ENCODE results near the gene STAM2. TPM values are rescaled to one million over a fixed set of nuclear protein-coding genes. Genes with fewer than 3 reads are reported as not detected.

The STAM2 gene
- total RNA-seq, 1 experiment from 2014 or later: 21.0 TPM

DNA sequence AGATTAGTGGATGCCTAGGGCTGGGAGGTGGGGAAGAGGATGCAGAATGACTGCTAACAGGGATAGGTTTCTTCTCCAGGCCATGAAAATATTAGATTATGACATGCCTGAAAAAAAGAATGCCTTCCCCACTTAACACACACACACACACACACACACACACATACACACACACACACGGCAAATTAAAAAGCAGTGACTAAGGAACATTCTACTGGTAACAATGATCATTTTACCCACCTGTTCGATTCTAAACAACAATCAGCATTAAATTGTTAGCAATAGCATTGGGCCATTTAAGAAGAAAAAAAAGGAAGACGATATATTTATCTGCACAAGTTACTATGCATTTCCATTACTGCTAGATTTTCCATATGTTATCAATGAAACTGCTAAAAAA is 87.6 kb downstream of the STAM2 start:
- H3K36me3 ChIP-seq (ENCODE audit: low read depth, low read length): no peaks in the 10 kb centered on the region
- intact Hi-C loops (cut with micrococcal nuclease): no loop called here
- no peak overlapping the region for H3K4me3 ChIP-seq (ENCODE audit: low read length)
- H2AFZ ChIP-seq (ENCODE audit: low read length): no peak overlapping the region
- H3F3A ChIP-seq (ENCODE audit: low read length, unreplicated experiment): no peaks in the 10 kb centered on the region
- H3K4me2 ChIP-seq (ENCODE audit: low read length): no peak overlapping the region
- no peaks in the 10 kb centered on the region for H4K20me1 ChIP-seq (ENCODE audit: low read length)
- TF ChIP-seq EZH2 (IDR thresholded peaks at IDR 0.05; ENCODE audit: low read length, unreplicated experiment): no peak
- no peak for TF ChIP-seq EZH2phosphoT487 (IDR thresholded peaks at IDR 0.05; ENCODE audit: borderline replicate concordance, low read length)
- TF ChIP-seq, protein P1, sequence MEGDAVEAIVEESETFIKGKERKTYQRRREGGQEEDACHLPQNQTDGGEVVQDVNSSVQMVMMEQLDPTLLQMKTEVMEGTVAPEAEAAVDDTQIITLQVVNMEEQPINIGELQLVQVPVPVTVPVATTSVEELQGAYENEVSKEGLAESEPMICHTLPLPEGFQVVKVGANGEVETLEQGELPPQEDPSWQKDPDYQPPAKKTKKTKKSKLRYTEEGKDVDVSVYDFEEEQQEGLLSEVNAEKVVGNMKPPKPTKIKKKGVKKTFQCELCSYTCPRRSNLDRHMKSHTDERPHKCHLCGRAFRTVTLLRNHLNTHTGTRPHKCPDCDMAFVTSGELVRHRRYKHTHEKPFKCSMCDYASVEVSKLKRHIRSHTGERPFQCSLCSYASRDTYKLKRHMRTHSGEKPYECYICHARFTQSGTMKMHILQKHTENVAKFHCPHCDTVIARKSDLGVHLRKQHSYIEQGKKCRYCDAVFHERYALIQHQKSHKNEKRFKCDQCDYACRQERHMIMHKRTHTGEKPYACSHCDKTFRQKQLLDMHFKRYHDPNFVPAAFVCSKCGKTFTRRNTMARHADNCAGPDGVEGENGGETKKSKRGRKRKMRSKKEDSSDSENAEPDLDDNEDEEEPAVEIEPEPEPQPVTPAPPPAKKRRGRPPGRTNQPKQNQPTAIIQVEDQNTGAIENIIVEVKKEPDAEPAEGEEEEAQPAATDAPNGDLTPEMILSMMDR (conservative IDR thresholded peaks at IDR 0.05; ENCODE audit: low read depth, low read length): no peak
- DNase-seq (no peak), ATAC-seq (no peak)
- ChIA-PET CTCF (no interaction called here), POLR2A (ENCODE audit: unreplicated experiment) (no interaction called here)
- no peaks in the 10 kb centered on the region for H3K4me1 ChIP-seq (ENCODE audit: insufficient read depth, low read length)
- peaks cover 28% of the 10 kb centered on the region for H3K27me3 ChIP-seq (ENCODE audit: low read length)
- no peaks in the 10 kb centered on the region for H3K79me2 ChIP-seq (ENCODE audit: low read length)
- H3K9ac ChIP-seq (ENCODE audit: low read length): no peak overlapping the region
- BruUV-seq (replicated peaks): no TSS peak
- H3K9me2 ChIP-seq (replicated peaks; ENCODE audit: low read length): no peaks in the 10 kb centered on the region
- no peaks in the 10 kb centered on the region for H3K9me3 ChIP-seq (ENCODE audit: low read length)
- no peak overlapping the region for H3K27ac ChIP-seq (ENCODE audit: low read length)

DNA sequence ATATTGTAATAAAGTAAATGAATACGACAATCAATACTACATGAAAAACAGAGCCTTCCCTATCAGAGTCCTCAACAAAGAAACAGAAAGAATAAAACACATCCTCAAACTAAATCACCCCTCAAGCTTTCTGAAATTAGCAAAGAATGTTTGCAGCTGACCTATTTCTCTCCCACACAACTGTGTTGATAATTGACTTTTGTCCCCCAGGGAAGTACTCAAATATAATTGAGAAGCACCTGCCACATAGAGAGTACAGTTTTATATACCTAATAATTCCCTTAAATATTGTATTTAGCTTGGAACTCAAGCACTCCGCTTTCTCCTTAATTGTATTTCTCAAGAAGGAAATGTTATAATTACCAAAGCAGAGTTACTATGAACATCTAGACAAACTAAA is 89.3 kb downstream of the STAM2 start:
- Histone ChIP-seq H3K9ac (ENCODE audit: low read length) (no peak overlapping the region), H3K36me3 (ENCODE audit: low read depth, low read length) (no peaks in the 10 kb centered on the region), H3K4me2 (ENCODE audit: low read length) (no peak overlapping the region), H3K9me3 (ENCODE audit: low read length) (no peaks in the 10 kb centered on the region), H3K4me1 (ENCODE audit: insufficient read depth, low read length) (no peaks in the 10 kb centered on the region), H3K27ac (ENCODE audit: low read length) (no peak overlapping the region), H3K9me2 (replicated peaks; ENCODE audit: low read length) (no peaks in the 10 kb centered on the region), H3K4me3 (ENCODE audit: low read length) (no peak overlapping the region), H3K79me2 (ENCODE audit: low read length) (no peaks in the 10 kb centered on the region), H3K27me3 (ENCODE audit: low read length) (peaks cover 22% of the 10 kb centered on the region), H3F3A (ENCODE audit: low read length, unreplicated experiment) (no peaks in the 10 kb centered on the region), H4K20me1 (ENCODE audit: low read length) (no peaks in the 10 kb centered on the region), H2AFZ (ENCODE audit: low read length) (no peak overlapping the region)
- TF ChIP-seq, protein P1 (conservative IDR thresholded peaks at IDR 0.05; ENCODE audit: low read depth, low read length): no peak
- TF ChIP-seq EZH2 (IDR thresholded peaks at IDR 0.05; ENCODE audit: low read length, unreplicated experiment) (no peak), EZH2phosphoT487 (IDR thresholded peaks at IDR 0.05; ENCODE audit: borderline replicate concordance, low read length) (no peak)
- intact Hi-C loops (cut with micrococcal nuclease): no loop called here
- no peak for ATAC-seq
- BruUV-seq (replicated peaks): no TSS peak
- POLR2A ChIA-PET (ENCODE audit: unreplicated experiment): no interaction called here
- CTCF ChIA-PET: no interaction called here
- no peak for DNase-seq

GRCh38 chr2:152084076-152084475 is 91.5 kb downstream of the STAM2 start:
- CTCF ChIA-PET: no interaction called here
- no peak overlapping the region for H3K27ac ChIP-seq (ENCODE audit: low read length)

More at GRCh38 chr2:152084076-152084475, 91.5 kb downstream of the STAM2 start:
- no TSS peak for BruUV-seq (replicated peaks)
- ATAC-seq (no peak), DNase-seq (no peak)
- Histone ChIP-seq H3K36me3 (ENCODE audit: low read depth, low read length) (no peaks in the 10 kb centered on the region), H3K27me3 (ENCODE audit: low read length) (peaks cover 11% of the 10 kb centered on the region), H3K4me3 (ENCODE audit: low read length) (no peak overlapping the region), H3K79me2 (ENCODE audit: low read length) (no peaks in the 10 kb centered on the region), H2AFZ (ENCODE audit: low read length) (no peak overlapping the region), H3K4me2 (ENCODE audit: low read length) (no peak overlapping the region), H3K9ac (ENCODE audit: low read length) (no peak overlapping the region), H4K20me1 (ENCODE audit: low read length) (no peaks in the 10 kb centered on the region), H3K4me1 (ENCODE audit: insufficient read depth, low read length) (no peaks in the 10 kb centered on the region), H3K9me2 (replicated peaks; ENCODE audit: low read length) (no peaks in the 10 kb centered on the region), H3F3A (ENCODE audit: low read length, unreplicated experiment) (no peaks in the 10 kb centered on the region), H3K9me3 (ENCODE audit: low read length) (no peaks in the 10 kb centered on the region)
- TF ChIP-seq, protein P1 (conservative IDR thresholded peaks at IDR 0.05; ENCODE audit: low read depth, low read length): no peak
- TF ChIP-seq EZH2 (IDR thresholded peaks at IDR 0.05; ENCODE audit: low read length, unreplicated experiment) (no peak), EZH2phosphoT487 (IDR thresholded peaks at IDR 0.05; ENCODE audit: borderline replicate concordance, low read length) (no peak)
- POLR2A ChIA-PET (ENCODE audit: unreplicated experiment): no interaction called here
- intact Hi-C loops (cut with micrococcal nuclease): no loop called here
